ENCODE data around the gene CCDC81.
"Not testable (repeated sequence)": the region's sequence is repeated elsewhere in the genome, so short reads cannot be mapped to it uniquely, and the experiment has no call there.

The CCDC81 gene

DNA sequence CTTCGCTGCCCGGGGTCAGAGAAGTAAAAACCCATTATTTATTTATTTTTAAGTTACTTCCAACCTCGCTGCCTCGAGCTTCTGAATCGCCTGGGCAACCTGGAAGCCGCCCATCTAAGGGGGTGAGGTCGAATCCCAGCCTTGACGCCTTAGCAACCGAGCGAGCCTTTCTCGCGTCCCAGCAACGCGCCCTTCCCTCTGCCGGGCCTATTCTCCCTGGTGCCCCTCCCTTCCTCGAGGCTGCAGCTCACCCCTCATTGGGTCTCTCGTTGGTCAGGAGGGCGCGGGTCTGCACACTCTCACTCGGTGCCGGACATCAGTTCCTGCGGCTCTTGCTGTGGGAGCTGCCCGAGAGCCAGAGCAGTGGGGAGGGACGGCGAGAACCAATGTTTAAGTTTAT, at the start of gene CCDC81:
CCDC81 (plus strand) TSS at position 302 of the 400 bp plus-strand sequence. CDS start 277 bp downstream, outside the sequence.
- no peak for DNase-seq (ENCODE audit: low read depth)
- peak within 1 kb of the TSS; percentile 36 for H3K4me3 ChIP-seq (ENCODE audit: low read depth, low read length)
- in situ Hi-C loops (cut with HindIII; ENCODE audit: low sequenced_read_pairs) = no loop called here
- TF ChIP-seq CTCF (IDR thresholded peaks at IDR 0.05; ENCODE audit: low read depth, low read length, missing control alignments) = no peak

DNA sequence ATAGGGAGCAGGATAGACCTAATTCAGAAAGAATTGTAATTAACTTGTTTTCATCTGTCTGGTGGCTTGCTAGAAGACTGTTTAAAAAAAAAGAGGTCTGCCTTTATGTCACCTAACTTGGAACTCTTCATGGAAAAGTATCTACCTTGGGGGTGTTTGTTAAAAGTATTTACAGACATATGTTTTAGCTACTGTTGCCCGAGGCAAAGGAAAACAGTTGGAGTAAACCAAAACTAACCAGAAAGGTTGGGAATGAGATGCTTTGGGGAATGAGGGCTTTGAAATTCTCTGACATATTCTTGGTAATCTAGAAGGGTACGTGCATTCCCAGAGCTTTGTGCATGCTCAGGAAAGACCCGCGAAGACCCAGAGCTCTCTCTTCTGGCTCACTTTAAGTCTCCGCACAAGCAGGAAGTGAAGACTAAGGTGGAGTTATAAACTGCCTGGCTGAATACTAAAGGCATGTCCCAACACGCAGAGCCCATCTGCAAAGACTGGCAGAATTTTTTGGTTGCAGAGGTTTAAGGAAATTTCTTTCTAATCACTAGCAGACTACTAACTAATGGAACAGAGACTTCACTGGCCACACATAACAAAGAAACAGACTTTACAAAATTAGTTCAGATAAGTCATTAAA, 39.4 kb upstream of the CCDC81 start:
- in situ Hi-C loops (cut with HindIII; ENCODE audit: low sequenced_read_pairs) = no loop called here
- DNase-seq (ENCODE audit: low read depth) = no peak
- TF ChIP-seq CTCF (IDR thresholded peaks at IDR 0.05; ENCODE audit: low read depth, low read length, missing control alignments) = no peak

GRCh38 chr11:86337227-86337626, 37.5 kb upstream of the CCDC81 start:
- no peak for DNase-seq (ENCODE audit: low read depth)
- in situ Hi-C loops (cut with HindIII; ENCODE audit: low sequenced_read_pairs) = no loop called here
- TF ChIP-seq CTCF (IDR thresholded peaks at IDR 0.05; ENCODE audit: low read depth, low read length, missing control alignments) = no peak
- no peak overlapping the region for H3K4me3 ChIP-seq (ENCODE audit: low read depth, low read length)

More for the DNA sequence above, 39.4 kb upstream of the CCDC81 start:
- H3K4me3 ChIP-seq (ENCODE audit: low read depth, low read length) = no peak overlapping the region

GRCh38 chr11:86341382-86341781, 33.3 kb upstream of the CCDC81 start:
- TF ChIP-seq CTCF (IDR thresholded peaks at IDR 0.05; ENCODE audit: low read depth, low read length, missing control alignments) = no peak
- in situ Hi-C loops (cut with HindIII; ENCODE audit: low sequenced_read_pairs) = no loop called here
- no peak overlapping the region for H3K4me3 ChIP-seq (ENCODE audit: low read depth, low read length)
- no peak for DNase-seq (ENCODE audit: low read depth)

GRCh38 chr11:86346513-86346912, 28.2 kb upstream of the CCDC81 start:
- in situ Hi-C loops (cut with HindIII; ENCODE audit: low sequenced_read_pairs) = no loop called here
- H3K4me3 ChIP-seq (ENCODE audit: low read depth, low read length) = no peak overlapping the region
- no peak for DNase-seq (ENCODE audit: low read depth)
- no peak for TF ChIP-seq CTCF (IDR thresholded peaks at IDR 0.05; ENCODE audit: low read depth, low read length, missing control alignments)

DNA sequence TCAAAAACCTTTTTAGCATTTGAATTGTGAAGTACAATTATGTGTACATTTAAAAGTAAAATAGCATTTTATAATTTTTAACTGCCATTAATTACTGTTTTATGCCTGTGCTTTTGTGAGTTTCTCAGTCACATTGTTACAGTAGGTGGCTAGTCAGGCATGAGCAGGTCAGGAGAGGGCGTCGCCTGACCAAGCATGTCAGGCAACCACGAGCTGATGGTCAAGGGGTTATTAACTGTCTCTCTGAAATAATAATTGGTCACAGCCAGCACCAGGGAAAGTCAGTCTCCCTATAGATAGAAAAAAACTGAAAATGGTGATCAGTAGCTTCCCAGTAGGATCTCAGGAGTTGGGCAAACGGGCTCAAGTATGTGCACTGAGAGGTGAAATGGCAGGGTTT, 19.4 kb upstream of the CCDC81 start:
- no peak for TF ChIP-seq CTCF (IDR thresholded peaks at IDR 0.05; ENCODE audit: low read depth, low read length, missing control alignments)
- in situ Hi-C loops (cut with HindIII; ENCODE audit: low sequenced_read_pairs) = no loop called here
- H3K4me3 ChIP-seq (ENCODE audit: low read depth, low read length) = no peak overlapping the region
- no peak for DNase-seq (ENCODE audit: low read depth)

DNA sequence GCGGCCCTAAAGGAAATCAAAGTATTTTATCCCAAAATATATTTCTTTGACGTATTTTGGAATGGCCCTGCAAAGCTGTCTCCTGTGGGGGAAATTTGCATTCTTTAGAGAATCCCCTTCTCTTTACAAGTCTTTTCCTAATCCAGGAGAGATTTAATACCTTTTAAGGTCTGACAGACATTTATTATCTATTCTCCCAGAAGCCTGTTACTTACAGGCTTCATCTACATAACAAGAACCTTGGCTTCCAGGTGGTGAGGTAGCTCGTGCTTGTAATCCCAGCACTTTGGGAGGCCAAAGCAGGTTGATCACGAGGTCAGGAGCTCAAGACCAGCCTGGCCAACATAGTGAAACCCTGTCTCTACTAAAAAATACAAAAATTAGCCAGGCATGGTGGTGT, 17.3 kb upstream of the CCDC81 start:
- H3K4me3 ChIP-seq (ENCODE audit: low read depth, low read length); in situ Hi-C loops (cut with HindIII; ENCODE audit: low sequenced_read_pairs); DNase-seq (ENCODE audit: low read depth): not testable (repeated sequence)

Data from astrocyte of the cerebellum (primary cell).